Stimulated activated CD4-positive, alpha-beta T cell treated with anti-CD3 and anti-CD28 coated beads, TNF-alpha, amount 100 ng/mL, for 4 hours (primary cell): ENCODE data around the gene C22orf23.
"Not testable (repeated sequence)": the region's sequence is repeated elsewhere in the genome, so short reads cannot be mapped to it uniquely, and the experiment has no call there.

Source experiments
- DNase-seq, 3 experiments: peaks; one replicate each; pipeline ENCODE4 v3.0.0-alpha.2; 2020; ENCODE audit warnings: low read depth in 3 of 3

The C22orf23 gene

GRCh38 chr22:37982151-37982785, 28.9 kb upstream of the C22orf23 start:
- no peak for DNase-seq

GRCh38 chr22:37981282-37982011, 28.0 kb upstream of the C22orf23 start:
- no peak for DNase-seq

- DNase-seq, result no peak
These were observed 26.4 kb upstream of the C22orf23 start for GRCh38 chr22:37979782-37980181.

GRCh38 chr22:37976547-37976946, 23.1 kb upstream of the C22orf23 start:
- DNase-seq, result no peak

GRCh38 chr22:37976022-37976421, 22.6 kb upstream of the C22orf23 start:
- not testable (repeated sequence) for DNase-seq

GRCh38 chr22:37975153-37975552, 21.8 kb upstream of the C22orf23 start:
- no peak for DNase-seq

- DNase-seq, result no peak
These were observed 20.1 kb upstream of the C22orf23 start for GRCh38 chr22:37973271-37974170.

- no peak for DNase-seq
These were observed 19.1 kb upstream of the C22orf23 start for GRCh38 chr22:37972527-37972926.

GRCh38 chr22:37971475-37972434, 18.4 kb upstream of the C22orf23 start:
- DNase-seq, result no peak

GRCh38 chr22:37970864-37971263, 17.5 kb upstream of the C22orf23 start:
- DNase-seq, result no peak

GRCh38 chr22:37968452-37969251, 15.3 kb upstream of the C22orf23 start:
- DNase-seq, result no peak

- no peak for DNase-seq
These were observed 14.4 kb upstream of the C22orf23 start for GRCh38 chr22:37967637-37968451.

GRCh38 chr22:37967147-37967546, 13.7 kb upstream of the C22orf23 start:
- no peak for DNase-seq

GRCh38 chr22:37965940-37966664, 12.7 kb upstream of the C22orf23 start:
- DNase-seq, result no peak

GRCh38 chr22:37961062-37961461, 7.7 kb upstream of the C22orf23 start:
- no peak for DNase-seq

- DNase-seq, result no peak
These were observed 5.9 kb upstream of the C22orf23 start for GRCh38 chr22:37959231-37959825.

GRCh38 chr22:37957232-37957631, 3.8 kb upstream of the C22orf23 start:
- DNase-seq, result no peak

- not testable (repeated sequence) for DNase-seq
These were observed 2.5 kb upstream of the C22orf23 start for GRCh38 chr22:37955825-37956397.
